GM12878 (cell line): Measurements from ENCODE around the gene CD69. TPM values are rescaled to one million over a fixed set of nuclear protein-coding genes. Genes with fewer than 3 reads are reported as not detected.
A peak's percentile ranks its signal among the peaks of the same experiment; 100 is the strongest.

Source experiments
- ATAC-seq: fragments of 200-7000 bp; cut with Tn5 transposase; 3 replicates; pipeline ENCODE4 v1.9.1; 2020; ENCODE audit warnings: mild to moderate bottlenecking, moderate library complexity
- BruUV-seq: library from RNA; stranded (reverse); fragments of 400-500 nt; replicated peaks from 2 replicates; lab custom pipeline; 2021; lab: Mats Ljungman, UMichigan
- CTCF ChIA-PET: fragments of 300-600 bp; sonication (Branson Sonifier 250); formaldehyde crosslinking; extraction: SDS; loops from one replicate; lab custom pipeline; 2021; ENCODE audit warnings: inconsistent platforms; lab: Yijun Ruan, JAX
- POLR2A ChIA-PET: fragments of 350-600 bp; formaldehyde crosslinking; extraction: SDS; loops from one replicate; lab custom pipeline; 2021; ENCODE audit warnings: inconsistent platforms; lab: Charles Lee
- RAD21 ChIA-PET: fragments of 300-600 bp; sonication (Branson Sonifier 250); formaldehyde crosslinking; loops from one replicate; lab custom pipeline; 2023; ENCODE audit warnings: antibody characterized with exemption; ENCODE audit not compliant: unreplicated experiment; lab: Charles Lee
- SMC1A ChIA-PET: fragments of 300-600 bp; sonication (Branson Sonifier 250); formaldehyde crosslinking; loops from one replicate; lab custom pipeline; 2023; ENCODE audit not compliant: unreplicated experiment, uncharacterized antibody; lab: Charles Lee
- DNase-seq: peaks from one replicate; pipeline ENCODE4 v3.0.0-alpha.2; 2011; ENCODE audit warnings: low read depth, low spot score
- FAIRE-seq: peaks from 3 replicates; lab custom pipeline; 2011; peaks lifted over from hg19 to GRCh38; lab: Jason Lieb, UNC
- H2AFZ ChIP-seq: 2 replicates; pipeline ENCODE4 v1.6.0; 2011; ENCODE audit warnings: low read depth, low read length, control low read depth; ENCODE audit not compliant: control insufficient read depth
- H3K27ac ChIP-seq: 2 replicates; pipeline ENCODE4 v1.5.1; 2011; ENCODE audit warnings: control low read depth; ENCODE audit not compliant: control insufficient read depth, insufficient read depth
- H3K27me3 ChIP-seq, 2 experiments: replicated peaks in 1 of 2; 2 replicates each; pipeline versions ENCODE4 v1.6.0 to v1.6.1; 2011; ENCODE audit warnings: low read length in 1 of 2; ENCODE audit not compliant: control insufficient read depth in 2 of 2, insufficient read depth in 2 of 2
- H3K36me3 ChIP-seq, 2 experiments: 2 replicates each; pipeline ENCODE4 v1.5.1; 2011; ENCODE audit warnings: low read length in 1 of 2; ENCODE audit not compliant: control insufficient read depth in 2 of 2, insufficient read depth in 2 of 2
- H3K4me1 ChIP-seq: 2 replicates; pipeline ENCODE4 v1.6.1; 2011; ENCODE audit warnings: mild to moderate bottlenecking, low read length, moderate library complexity, mixed read lengths; ENCODE audit not compliant: control insufficient read depth, insufficient read depth
- H3K4me2 ChIP-seq: 2 replicates; pipeline ENCODE4 v1.6.0; 2011; ENCODE audit warnings: control low read depth; ENCODE audit not compliant: control insufficient read depth, insufficient read depth
- H3K4me3 ChIP-seq: fragments of 200-600 bp; sonication (generic); 2 replicates; pipeline ENCODE4 v1.5.1; 2016
- H3K79me2 ChIP-seq: 2 replicates; pipeline ENCODE4 v1.6.0; 2011; ENCODE audit warnings: low read length; ENCODE audit not compliant: control insufficient read depth, insufficient read depth
- H3K9ac ChIP-seq: 2 replicates; pipeline ENCODE4 v1.8.0; 2011; ENCODE audit warnings: low read length, control low read depth, mixed read lengths; ENCODE audit not compliant: control insufficient read depth, insufficient read depth
- H3K9me3 ChIP-seq: replicated peaks from 3 replicates; pipeline ENCODE4 v1.5.1; 2011; ENCODE audit warnings: mild to moderate bottlenecking, low read length; ENCODE audit not compliant: control insufficient read depth, insufficient read depth
- H4K20me1 ChIP-seq: 2 replicates; pipeline ENCODE4 v1.6.0; 2011; ENCODE audit not compliant: control insufficient read depth, insufficient read depth
- ATF2 ChIP-seq: IDR thresholded peaks from 2 replicates; pipeline ENCODE4 v1.6.1; 2012; ENCODE audit warnings: low read length, inconsistent platforms
- BMI1 ChIP-seq: fragments of 450-650 bp; IDR thresholded peaks from 2 replicates; pipeline ENCODE4 v1.6.1; 2016; ENCODE audit warnings: mild to moderate bottlenecking, moderate library complexity, borderline replicate concordance
- CHD1 ChIP-seq: IDR thresholded peaks from 2 replicates; pipeline ENCODE4 v1.6.1; 2012; ENCODE audit warnings: low read depth, low read length, improper control_type of control experiment
- EED ChIP-seq: sonication (generic); IDR thresholded peaks from 2 replicates; pipeline ENCODE4 v1.6.1; 2016; ENCODE audit warnings: antibody characterized with exemption, low read depth
- EP300 ChIP-seq, 2 experiments: fragments of 150-350 bp in 1 of 2; IDR thresholded peaks; 2 replicates each; pipeline ENCODE4 v1.6.1; 2011 to 2012; ENCODE audit warnings: low read depth in 2 of 2, low read length in 2 of 2, borderline replicate concordance in 1 of 2, improper control_type of control experiment in 1 of 2, inconsistent platforms in 1 of 2; ENCODE audit not compliant: control insufficient read depth in 1 of 2
- MTA2 ChIP-seq: fragments of 450-650 bp; IDR thresholded peaks from 2 replicates; pipeline ENCODE4 v1.6.1; 2016; ENCODE audit warnings: low read depth, mild to moderate bottlenecking, moderate library complexity
- NFXL1 ChIP-seq: fragments of 450-650 bp; IDR thresholded peaks from 2 replicates; pipeline ENCODE4 v1.6.1; 2017; ENCODE audit warnings: antibody characterized with exemption, mild to moderate bottlenecking, borderline replicate concordance
- NRF1 ChIP-seq: conservative IDR thresholded peaks from 2 replicates; pipeline ENCODE4 v1.6.1; 2011; ENCODE audit warnings: mild to moderate bottlenecking, low read depth, low read length, improper control_type of control experiment
- POLR2A ChIP-seq: IDR thresholded peaks from 2 replicates; pipeline ENCODE4 v1.6.1; 2011; ENCODE audit warnings: low read depth, mild to moderate bottlenecking, low read length
- POLR2AphosphoS5 ChIP-seq: IDR thresholded peaks from 2 replicates; pipeline ENCODE4 v1.6.1; 2011; ENCODE audit warnings: mild to moderate bottlenecking, low read length, inconsistent platforms
- RB1 ChIP-seq: fragments of 450-650 bp; formaldehyde crosslinking; IDR thresholded peaks from 2 replicates; pipeline ENCODE4 v1.6.1; 2017; ENCODE audit warnings: mild to moderate bottlenecking, borderline replicate concordance
- TARDBP ChIP-seq: IDR thresholded peaks from 2 replicates; pipeline ENCODE4 v1.6.1; 2016; ENCODE audit warnings: borderline replicate concordance
- ZNF274 ChIP-seq: IDR thresholded peaks from one replicate; pipeline ENCODE4 v1.8.0; 2011; ENCODE audit not compliant: insufficient read length, insufficient read depth
- WGBS: methylation state at CpG from one replicate; pipeline ENCODE4 v1.1.6; 2016; ENCODE audit warnings: low lambda C conversion rate; ENCODE audit not compliant: insufficient replicate concordance, insufficient coverage; ENCODE audit errors: missing lambda C conversion rate; 5-methylcytosine and 5-hydroxymethylcytosine counted together
- in situ Hi-C: fragments of 300-500 bp; cut with MboI; formaldehyde crosslinking; loops from 9 replicates; pipeline ENCODE4 v1.14.3; 2018; ENCODE audit warnings: mixed read lengths
- intact Hi-C: fragments of 100-400 bp; cut with micrococcal nuclease; formaldehyde crosslinking; loops from one replicate; pipeline ENCODE4 v1.14.2; 2022; ENCODE audit not compliant: unreplicated experiment
- polyA plus RNA-seq, 11 experiments: library from polyadenylated mRNA; depleted of rRNA in 4 of 11; unstranded in 6 of 11; stranded (reverse) in 5 of 11; fragments of >200 nt; fragmentation: Nextera tagmentation in 4 of 11; fragmentation: Illumina TruSeq in 1 of 11; extraction: Ambion mirVana in 4 of 11; extraction: Trizol in 1 of 11; gene quantifications; 1 replicate in 1 of 11; 2 replicates in 10 of 11; pipeline versions ENCODE4 v1.2.1 to v1.2.3, GENCODE V29; 2011 to 2016; ENCODE audit warnings: inconsistent platforms in 2 of 11, missing spikeins in 2 of 11, low read depth in 1 of 11
- total RNA-seq, 4 experiments: library from RNA; depleted of rRNA in 3 of 4; stranded (reverse); fragments of >200 nt in 3 of 4; fragmentation: Illumina TruSeq in 1 of 4; extraction: Trizol in 1 of 4; gene quantifications; 2 replicates each; pipeline versions ENCODE4 v1.2.1 to v1.2.3, GENCODE V29; 2013 to 2021

The CD69 gene
- total and polyA plus RNA-seq, 10 of the 15 experiments (the other 5 are each of a cell fraction or from before 2014, with no cell fraction given) = 7.3 to 156 (median 15.0) TPM

DNA sequence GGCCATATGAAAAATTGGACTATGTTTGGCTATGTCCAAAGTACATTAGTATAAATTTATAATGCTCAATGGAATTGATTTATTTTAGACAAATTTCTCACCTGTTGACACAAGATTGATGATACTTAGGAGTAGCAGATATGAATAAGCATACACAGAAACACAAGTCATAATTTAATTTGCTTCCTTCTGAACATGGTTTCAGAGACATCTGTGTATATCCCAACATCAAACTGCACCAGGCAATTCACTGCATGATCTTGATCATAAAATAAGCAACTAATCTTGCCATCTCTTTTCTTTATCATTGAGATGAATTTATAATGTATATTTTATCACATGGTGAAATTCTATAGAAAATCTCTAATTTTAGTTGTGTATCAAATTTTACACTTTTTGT, 31.6 kb downstream of the CD69 start:
- ChIA-PET POLR2A (no interaction called here), SMC1A (interaction anchor here (0.9 kb wide), 1 partner anchor 58 kb away, joined by 3 read pairs; no protein-coding TSS in a partner anchor), RAD21 (interaction anchor here (0.5 to 2.8 kb wide), 10 partner anchors 8 to 303 kb away, joined by 3 to 16 read pairs (median 7); partner anchors contain the start of gene CD69), CTCF (interaction anchor here (1.8 to 2.8 kb wide), 2 partner anchors 14 to 21 kb away, joined by 4 to 25 read pairs; no protein-coding TSS in a partner anchor)
- in situ Hi-C loops = no loop called here
- H2AFZ ChIP-seq = no peak overlapping the region
- no peaks in the 10 kb centered on the region for H3K36me3 ChIP-seq
- H3K4me1 ChIP-seq = peaks cover 4% of the 10 kb centered on the region; the same call in 1 of the 2 replicates
- H3K27ac ChIP-seq = peak overlapping the region; percentile 84
- peak overlapping the region; percentile 82 for H3K9ac ChIP-seq
- ATAC-seq (no peak), FAIRE-seq (no peak), DNase-seq (no peak)
- H3K9me3 ChIP-seq = no peaks in the 10 kb centered on the region; the same call in 2 of the 3 replicates
- BruUV-seq = no TSS peak
- peak overlapping the region; percentile 66 for H3K4me2 ChIP-seq
- intact Hi-C loops = no loop called here
- peaks cover 94% of the 10 kb centered on the region for H3K79me2 ChIP-seq
- peak overlapping the region; percentile 45 for H3K4me3 ChIP-seq
- H3K27me3 ChIP-seq = no peaks in the 10 kb centered on the region
- 0 out of 2 replicates have a peak, but pooled peaks have one; percentile 30 for TF ChIP-seq POLR2AphosphoS5
- TF ChIP-seq POLR2A = no peak
- TF ChIP-seq, all 136 proteins: peak for 1
- no peaks in the 10 kb centered on the region for H4K20me1 ChIP-seq

DNA sequence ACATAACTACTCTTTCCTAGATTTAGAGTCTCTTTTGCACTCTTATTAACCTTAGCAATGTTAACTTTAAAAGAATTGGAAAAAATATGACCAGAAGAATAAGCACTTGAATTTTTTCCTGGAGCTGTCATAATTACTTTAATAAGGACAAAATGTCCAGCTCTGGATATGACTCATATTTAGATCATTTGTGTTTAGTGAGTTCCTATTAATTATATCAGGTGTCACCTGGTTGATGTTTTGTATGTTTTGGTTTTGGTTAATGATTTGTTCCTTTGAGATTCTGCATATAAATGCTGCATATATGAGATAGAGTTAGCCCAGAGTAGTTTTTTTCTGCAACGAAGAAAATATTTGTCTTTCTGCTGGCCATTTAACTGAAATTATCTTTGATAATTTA, 32.9 kb downstream of the CD69 start:
- in situ Hi-C loops (no loop called here), intact Hi-C loops (no loop called here)
- peak overlapping the region; percentile 72 for H3K4me2 ChIP-seq
- H3K4me1 ChIP-seq = peaks cover under 1% of the 10 kb centered on the region
- H3K9ac ChIP-seq = peak overlapping the region; percentile 40; the same call in 1 of the 2 replicates
- no peaks in the 10 kb centered on the region for H4K20me1 ChIP-seq
- H3K9me3 ChIP-seq = no peaks in the 10 kb centered on the region; the same call in 2 of the 3 replicates
- peak overlapping the region; percentile 52; the same call in 1 of the 2 replicates for H3K4me3 ChIP-seq
- TF ChIP-seq EP300 (IDR thresholded peaks at IDR 0.05; ENCODE audit: borderline replicate concordance in 1 of 2, control insufficient read depth in 1 of 2, low read depth in 2 of 2, low read length in 2 of 2) (0 out of 4 replicates have a peak, but pooled peaks of 1 of the 2 experiments have one; percentile 24), MTA2 (peak; percentile 69; the same call in 1 of the 2 replicates), NRF1 (no peak), TARDBP (no peak), RB1 (no peak), EED (no peak), CHD1 (no peak), ATF2 (no peak), BMI1 (0 out of 2 replicates have a peak, but pooled peaks have one; percentile 28), NFXL1 (no peak), ZNF274 (no peak)
- ChIA-PET SMC1A (no interaction called here), RAD21 (interaction anchor here (1.0 kb wide), 2 partner anchors 10 to 58 kb away, joined by 3 read pairs; partner anchors contain the start of gene CLEC2D), POLR2A (no interaction called here), CTCF (no interaction called here)
- BruUV-seq = no TSS peak
- H2AFZ ChIP-seq = no peak overlapping the region
- no peak for FAIRE-seq
- no peak for ATAC-seq
- no peaks in the 10 kb centered on the region for H3K36me3 ChIP-seq
- WGBS = 0% methylated on average over 1 of the region's 1 CpG
- no peak for DNase-seq
- H3K27ac ChIP-seq = peak overlapping the region; percentile 88
- H3K27me3 ChIP-seq = no peaks in the 10 kb centered on the region; a peak in 1 of 4 replicates
- peaks cover 100% of the 10 kb centered on the region for H3K79me2 ChIP-seq
